HepG2 (cell line): ENCODE data around the gene KRTAP5-9. TPM values are rescaled to one million over a fixed set of nuclear protein-coding genes. Genes with fewer than 3 reads are reported as not detected.

Source experiments
- AGO1 ChIP-seq: fragments of 200-400 bp; formaldehyde crosslinking; IDR thresholded peaks from 2 replicates; pipeline ENCODE4 v1.6.1; 2017; ENCODE audit warnings: mild to moderate bottlenecking, low read depth, low read length, moderate library complexity; ENCODE audit not compliant: poor library complexity, severe bottlenecking
- DNMT3B ChIP-seq: conservative IDR thresholded peaks from 2 replicates; pipeline ENCODE4 v1.6.1; 2016; ENCODE audit warnings: missing biosample characterization, control low read depth
- DR1 ChIP-seq: sonication (generic); formaldehyde crosslinking; IDR thresholded peaks from 2 replicates; pipeline ENCODE4 v1.8.0; 2021; ENCODE audit warnings: mild to moderate bottlenecking, missing genetic modification reagents, inconsistent platforms
- FOSL2 ChIP-seq: sonication (generic); formaldehyde crosslinking; IDR thresholded peaks from 2 replicates; pipeline ENCODE4 v1.4.0; 2020; ENCODE audit warnings: missing genetic modification reagents
- HDAC1 ChIP-seq: sonication (generic); formaldehyde crosslinking; IDR thresholded peaks from 2 replicates; pipeline ENCODE4 v1.5.1; 2020; ENCODE audit warnings: mild to moderate bottlenecking, missing genetic modification reagents
- HDAC2 ChIP-seq: sonication (generic); formaldehyde crosslinking; IDR thresholded peaks from 2 replicates; pipeline ENCODE4 v1.4.0; 2020; ENCODE audit warnings: missing genetic modification reagents
- HNF4A ChIP-seq: sonication (generic); formaldehyde crosslinking; IDR thresholded peaks from 2 replicates; pipeline ENCODE4 v1.4.0; 2020; ENCODE audit warnings: missing genetic modification reagents
- HOMEZ ChIP-seq: IDR thresholded peaks from 2 replicates; pipeline ENCODE4 v1.6.1; 2016; ENCODE audit warnings: low read depth
- MTF1 ChIP-seq: sonication (generic); formaldehyde crosslinking; IDR thresholded peaks from 2 replicates; pipeline ENCODE4 v1.5.0; 2020; ENCODE audit warnings: missing genetic modification reagents
- RBM39 ChIP-seq: fragments of 200-400 bp; formaldehyde crosslinking; IDR thresholded peaks from one replicate; pipeline ENCODE4 v1.6.1; 2018; ENCODE audit warnings: antibody characterized with exemption, mild to moderate bottlenecking, low read depth, low read length; ENCODE audit not compliant: poor library complexity, severe bottlenecking
- SIN3A ChIP-seq: IDR thresholded peaks from 2 replicates; pipeline ENCODE4 v1.6.1; 2011; ENCODE audit warnings: low read depth, mild to moderate bottlenecking, control low read depth, low read length, borderline replicate concordance
- SIX1 ChIP-seq: sonication (generic); formaldehyde crosslinking; IDR thresholded peaks from 2 replicates; pipeline ENCODE4 v1.4.0; 2020; ENCODE audit warnings: missing genetic modification reagents, borderline replicate concordance
- SNAPC2 ChIP-seq: sonication (generic); formaldehyde crosslinking; IDR thresholded peaks from 2 replicates; pipeline ENCODE4 v1.8.1; 2022; ENCODE audit warnings: mild to moderate bottlenecking, missing genetic modification reagents
- SOX13 ChIP-seq, 3 experiments: fragments of 450-650 bp in 1 of 3; sonication (generic) in 1 of 3; formaldehyde crosslinking in 1 of 3; IDR thresholded peaks in 2 of 3; conservative IDR thresholded peaks in 1 of 3; 2 replicates each; pipeline versions ENCODE4 v1.5.0 to v1.6.1; 2016 to 2020; ENCODE audit warnings: antibody characterized with exemption in 1 of 3, mild to moderate bottlenecking in 1 of 3, missing compliant biosample characterization in 1 of 3, missing genetic modification reagents in 1 of 3, moderate library complexity in 1 of 3
- SOX5 ChIP-seq: IDR thresholded peaks from 2 replicates; pipeline ENCODE4 v1.6.1; 2016; ENCODE audit warnings: borderline replicate concordance
- ZBTB21 ChIP-seq: sonication (generic); formaldehyde crosslinking; IDR thresholded peaks from 2 replicates; pipeline ENCODE4 v1.4.0; 2020; ENCODE audit warnings: missing genetic modification reagents
- ZFP90 ChIP-seq: sonication (generic); formaldehyde crosslinking; IDR thresholded peaks from 2 replicates; pipeline ENCODE4 v1.8.0; 2022; ENCODE audit warnings: missing genetic modification reagents, mild to moderate bottlenecking, inconsistent platforms, borderline replicate concordance
- ZNF235 ChIP-seq: sonication (generic); formaldehyde crosslinking; IDR thresholded peaks from 2 replicates; pipeline ENCODE4 v1.8.1; 2023; ENCODE audit warnings: mild to moderate bottlenecking, missing genetic modification reagents, borderline replicate concordance
- ZNF263 ChIP-seq: sonication (generic); formaldehyde crosslinking; IDR thresholded peaks from 2 replicates; pipeline ENCODE4 v1.4.0; 2020; ENCODE audit warnings: missing genetic modification reagents
- ZNF296 ChIP-seq: sonication (generic); formaldehyde crosslinking; conservative IDR thresholded peaks from 2 replicates; pipeline ENCODE4 v1.5.0; 2020; ENCODE audit warnings: mild to moderate bottlenecking, missing genetic modification reagents
- ZNF441 ChIP-seq: sonication (generic); formaldehyde crosslinking; IDR thresholded peaks from 2 replicates; pipeline ENCODE4 v1.7.0; 2021; ENCODE audit warnings: missing genetic modification reagents, borderline replicate concordance
- ZNF562 ChIP-seq: sonication (generic); formaldehyde crosslinking; IDR thresholded peaks from 2 replicates; pipeline ENCODE4 v1.8.0; 2022; ENCODE audit warnings: missing genetic modification reagents, borderline replicate concordance
- ZNF644 ChIP-seq: IDR thresholded peaks from 2 replicates; pipeline ENCODE4 v1.6.1; 2016; ENCODE audit warnings: low read depth
- ZNF724P ChIP-seq: sonication (generic); formaldehyde crosslinking; IDR thresholded peaks from 2 replicates; pipeline ENCODE4 v1.8.0; 2022; ENCODE audit warnings: missing genetic modification reagents, borderline replicate concordance
- ZNF878 ChIP-seq: sonication (generic); formaldehyde crosslinking; IDR thresholded peaks from 2 replicates; pipeline ENCODE4 v1.8.1; 2023; ENCODE audit warnings: mild to moderate bottlenecking, missing genetic modification reagents, moderate library complexity
- polyA plus RNA-seq, 8 experiments: library from polyadenylated mRNA; depleted of rRNA in 3 of 8; stranded (reverse) in 7 of 8; unstranded in 1 of 8; fragments of >200 nt; fragmentation: Illumina TruSeq in 4 of 8; extraction: Trizol in 4 of 8; gene quantifications; 2 replicates each; pipeline versions ENCODE4 v1.2.1 to v1.2.3, GENCODE V29; 2011 to 2016; ENCODE audit warnings: low read depth in 4 of 8, missing spikeins in 1 of 8, mixed read lengths in 1 of 8; ENCODE audit not compliant: insufficient read depth in 1 of 8
- total RNA-seq, 5 experiments: library from RNA; depleted of rRNA; stranded (reverse); fragments of >200 nt; fragmentation: Illumina TruSeq; extraction: Trizol; gene quantifications; 2 replicates each; pipeline ENCODE4 v1.2.3, GENCODE V29; 2016; ENCODE audit warnings: low read depth in 1 of 5
- TF ChIP-seq, protein P1 (sequence below): sonication (generic); formaldehyde crosslinking; IDR thresholded peaks from 2 replicates; pipeline ENCODE4 v1.4.0; 2020; ENCODE audit warnings: mild to moderate bottlenecking, missing genetic modification reagents
- TF ChIP-seq, protein P2 (sequence below): sonication (generic); formaldehyde crosslinking; IDR thresholded peaks from 2 replicates; pipeline ENCODE4 v1.8.0; 2022; ENCODE audit warnings: mild to moderate bottlenecking, missing genetic modification reagents, moderate library complexity

Gene KRTAP5-9
- total and polyA plus RNA-seq, 2 of the 13 experiments (the other 11 are each of a cell fraction or from before 2014, with no cell fraction given): 0.09 TPM; not detected in 1

- TF ChIP-seq, protein P1, sequence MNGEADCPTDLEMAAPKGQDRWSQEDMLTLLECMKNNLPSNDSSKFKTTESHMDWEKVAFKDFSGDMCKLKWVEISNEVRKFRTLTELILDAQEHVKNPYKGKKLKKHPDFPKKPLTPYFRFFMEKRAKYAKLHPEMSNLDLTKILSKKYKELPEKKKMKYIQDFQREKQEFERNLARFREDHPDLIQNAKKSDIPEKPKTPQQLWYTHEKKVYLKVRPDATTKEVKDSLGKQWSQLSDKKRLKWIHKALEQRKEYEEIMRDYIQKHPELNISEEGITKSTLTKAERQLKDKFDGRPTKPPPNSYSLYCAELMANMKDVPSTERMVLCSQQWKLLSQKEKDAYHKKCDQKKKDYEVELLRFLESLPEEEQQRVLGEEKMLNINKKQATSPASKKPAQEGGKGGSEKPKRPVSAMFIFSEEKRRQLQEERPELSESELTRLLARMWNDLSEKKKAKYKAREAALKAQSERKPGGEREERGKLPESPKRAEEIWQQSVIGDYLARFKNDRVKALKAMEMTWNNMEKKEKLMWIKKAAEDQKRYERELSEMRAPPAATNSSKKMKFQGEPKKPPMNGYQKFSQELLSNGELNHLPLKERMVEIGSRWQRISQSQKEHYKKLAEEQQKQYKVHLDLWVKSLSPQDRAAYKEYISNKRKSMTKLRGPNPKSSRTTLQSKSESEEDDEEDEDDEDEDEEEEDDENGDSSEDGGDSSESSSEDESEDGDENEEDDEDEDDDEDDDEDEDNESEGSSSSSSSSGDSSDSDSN (CRISPR knock-in tag): no peak
- TF ChIP-seq MTF1 (no peak), FOSL2 (CRISPR knock-in tag) (peak; percentile 36; the same call in 1 of the 2 replicates), ZFP90 (no peak), ZNF263 (CRISPR knock-in tag) (no peak), HNF4A (CRISPR knock-in tag) (peak; percentile 92), RBM39 (no peak), ZNF235 (CRISPR knock-in tag) (no peak), ZBTB21 (CRISPR knock-in tag) (no peak), ZNF441 (no peak), ZNF878 (CRISPR knock-in tag) (no peak), ZNF724P (no peak), SOX13 (IDR thresholded peaks at IDR 0.05) (no peak), SOX13 (CRISPR knock-in tag; conservative IDR thresholded peaks at IDR 0.05 in 1 of 2, IDR thresholded peaks at IDR 0.05 in 1 of 2) (peak in 1 of 2 experiments; percentile 28; a peak in 1 of 4 replicates), ZNF644 (CRISPR knock-in tag) (peak; percentile 80; the same call in 1 of the 2 replicates), AGO1 (no peak), SNAPC2 (CRISPR knock-in tag) (no peak), ZNF296 (no peak), DR1 (CRISPR knock-in tag) (no peak), SOX5 (CRISPR knock-in tag) (peak; percentile 56; the same call in 1 of the 2 replicates), ZNF562 (no peak), SIN3A (no peak), DNMT3B (CRISPR knock-in tag) (no peak), HOMEZ (CRISPR knock-in tag) (peak; percentile 58; the same call in 1 of the 2 replicates), HDAC1 (CRISPR knock-in tag) (0 out of 2 replicates have a peak, but pooled peaks have one; percentile 29), HDAC2 (CRISPR knock-in tag) (0 out of 2 replicates have a peak, but pooled peaks have one; percentile 15), SIX1 (CRISPR knock-in tag) (no peak)
- TF ChIP-seq, protein P2, sequence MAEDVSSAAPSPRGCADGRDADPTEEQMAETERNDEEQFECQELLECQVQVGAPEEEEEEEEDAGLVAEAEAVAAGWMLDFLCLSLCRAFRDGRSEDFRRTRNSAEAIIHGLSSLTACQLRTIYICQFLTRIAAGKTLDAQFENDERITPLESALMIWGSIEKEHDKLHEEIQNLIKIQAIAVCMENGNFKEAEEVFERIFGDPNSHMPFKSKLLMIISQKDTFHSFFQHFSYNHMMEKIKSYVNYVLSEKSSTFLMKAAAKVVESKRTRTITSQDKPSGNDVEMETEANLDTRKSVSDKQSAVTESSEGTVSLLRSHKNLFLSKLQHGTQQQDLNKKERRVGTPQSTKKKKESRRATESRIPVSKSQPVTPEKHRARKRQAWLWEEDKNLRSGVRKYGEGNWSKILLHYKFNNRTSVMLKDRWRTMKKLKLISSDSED (CRISPR knock-in tag): no peak
Observed at GRCh38 chr11:71525938-71526495, 22.2 kb upstream of the KRTAP5-9 start (continued).
